GM23248 (cell line): Measurements from ENCODE around the gene LYPD6B.

ENCODE experiments used
- EZH2 ChIP-seq: fragments of 200-600 bp; sonication (generic); IDR thresholded peaks from 2 replicates; pipeline ENCODE4 v1.6.1; 2018; ENCODE audit warnings: antibody characterized with exemption, mild to moderate bottlenecking; ENCODE audit not compliant: insufficient read depth, poor library complexity, severe bottlenecking
- EZH2phosphoT487 ChIP-seq: fragments of 200-600 bp; sonication (generic); IDR thresholded peaks from 2 replicates; pipeline ENCODE4 v1.6.1; 2018; ENCODE audit warnings: antibody characterized with exemption, moderate library complexity, mild to moderate bottlenecking, low read depth; ENCODE audit not compliant: insufficient read depth

DNA sequence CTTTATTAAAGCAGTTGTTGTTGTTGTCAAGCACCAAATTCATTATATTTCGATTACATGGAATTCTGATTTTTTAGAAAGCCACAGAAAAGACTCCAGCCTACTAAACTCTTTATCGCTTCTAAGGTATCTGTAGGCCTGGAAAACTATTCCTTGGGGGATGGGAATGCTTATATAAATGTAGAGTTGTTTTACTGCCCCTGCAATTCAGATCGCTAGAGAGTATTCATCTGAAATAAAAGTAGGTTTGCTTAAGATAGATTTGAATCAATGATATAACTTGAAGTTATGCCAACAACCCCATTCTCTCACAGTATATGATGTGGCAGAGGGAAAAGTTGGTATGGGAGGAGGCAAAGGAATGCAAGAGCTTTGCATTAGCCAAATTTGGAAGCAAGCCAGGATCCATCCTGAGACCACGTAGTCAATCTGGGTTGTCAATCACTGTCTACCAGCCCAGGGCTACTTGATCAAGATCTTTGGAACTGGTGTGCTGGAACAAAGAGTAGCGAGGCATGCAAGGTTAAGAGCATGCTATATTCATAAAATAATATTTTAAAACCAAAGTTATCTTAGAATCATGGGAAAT is 95.9 kb downstream of the LYPD6B start:
- TF ChIP-seq EZH2, result no peak
- TF ChIP-seq EZH2phosphoT487, result no peak
